Spleen (tissue), 7 donors: ENCODE measurements around the gene GPATCH1.

Source experiments
- POLR2A ChIP-seq, 3 donors: fragments of 450-650 bp; IDR thresholded peaks; one replicate each; pipeline ENCODE4 v1.5.1; 2017; ENCODE audit warnings: antibody characterized with exemption in 3 of 3, mild to moderate bottlenecking in 1 of 3
- TF ChIP-seq, protein P1 (sequence below), 11 experiments: fragments of 200-600 bp in 7 of 11; fragments of 450-650 bp in 4 of 11; sonication (generic) in 4 of 11; IDR thresholded peaks in 8 of 11; conservative IDR thresholded peaks in 3 of 11; 1 replicate in 7 of 11; 2 replicates in 4 of 11; pipeline versions ENCODE4 v1.4.0 to v1.8.0; 2016 to 2021; ENCODE audit warnings: antibody characterized with exemption in 11 of 11, inconsistent platforms in 4 of 11, mild to moderate bottlenecking in 1 of 11
- donor health status: DM: no; HTN: no; CAD: no; lungs with moderate emphysema.
- donor health status: DM: no; HTN: no; CAD: no.
- donor health status: DM: no; HTN: no; CAD: no.

DNA sequence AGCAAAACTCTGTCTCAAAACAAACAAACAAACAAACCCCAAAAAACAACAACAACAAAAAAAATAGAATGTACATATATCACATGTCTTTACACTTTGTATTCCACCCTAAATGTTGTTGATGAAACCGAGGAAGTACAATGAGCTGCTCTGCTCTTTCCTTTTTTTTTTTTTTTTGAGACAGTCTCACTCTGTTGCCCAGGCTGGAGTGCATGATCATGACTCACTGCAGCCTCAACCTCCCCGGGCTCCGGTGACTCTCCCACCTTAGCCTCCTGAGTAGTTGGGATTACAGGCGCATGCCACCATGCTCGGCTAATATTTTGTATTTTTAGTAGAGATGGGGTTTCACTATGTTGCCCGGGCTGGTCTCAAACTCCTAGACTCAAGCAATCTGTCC is 82.5 kb downstream of the GPATCH1 start:
- TF ChIP-seq, protein P1, sequence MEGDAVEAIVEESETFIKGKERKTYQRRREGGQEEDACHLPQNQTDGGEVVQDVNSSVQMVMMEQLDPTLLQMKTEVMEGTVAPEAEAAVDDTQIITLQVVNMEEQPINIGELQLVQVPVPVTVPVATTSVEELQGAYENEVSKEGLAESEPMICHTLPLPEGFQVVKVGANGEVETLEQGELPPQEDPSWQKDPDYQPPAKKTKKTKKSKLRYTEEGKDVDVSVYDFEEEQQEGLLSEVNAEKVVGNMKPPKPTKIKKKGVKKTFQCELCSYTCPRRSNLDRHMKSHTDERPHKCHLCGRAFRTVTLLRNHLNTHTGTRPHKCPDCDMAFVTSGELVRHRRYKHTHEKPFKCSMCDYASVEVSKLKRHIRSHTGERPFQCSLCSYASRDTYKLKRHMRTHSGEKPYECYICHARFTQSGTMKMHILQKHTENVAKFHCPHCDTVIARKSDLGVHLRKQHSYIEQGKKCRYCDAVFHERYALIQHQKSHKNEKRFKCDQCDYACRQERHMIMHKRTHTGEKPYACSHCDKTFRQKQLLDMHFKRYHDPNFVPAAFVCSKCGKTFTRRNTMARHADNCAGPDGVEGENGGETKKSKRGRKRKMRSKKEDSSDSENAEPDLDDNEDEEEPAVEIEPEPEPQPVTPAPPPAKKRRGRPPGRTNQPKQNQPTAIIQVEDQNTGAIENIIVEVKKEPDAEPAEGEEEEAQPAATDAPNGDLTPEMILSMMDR (IDR thresholded peaks at IDR 0.05 in 8 of 11, conservative IDR thresholded peaks at IDR 0.05 in 3 of 11), result no peak
- no peak for TF ChIP-seq POLR2A (IDR thresholded peaks at IDR 0.05)
